HepG2 (cell line): ENCODE results near the gene IST1. TPM values are rescaled to one million over a fixed set of nuclear protein-coding genes. Genes with fewer than 3 reads are reported as not detected.

Experiments
- ATAC-seq: fragments of 200-7000 bp; cut with Tn5 transposase; 3 replicates; pipeline ENCODE4 v1.9.1; 2020; ENCODE audit warnings: mild to moderate bottlenecking, moderate library complexity
- BruUV-seq: library from RNA; stranded (reverse); fragments of 400-500 nt; replicated peaks from 2 replicates; lab custom pipeline; 2021; lab: Mats Ljungman, UMichigan
- CTCF ChIA-PET: fragments of 300-600 bp; formaldehyde crosslinking; extraction: SDS; loops from one replicate; lab custom pipeline; 2021; ENCODE audit warnings: low total read pairs, inconsistent platforms, low intra/inter-chr PET ratio; lab: Yijun Ruan, JAX
- POLR2A ChIA-PET: fragments of 350-600 bp; sonication (Branson Sonifier 250); formaldehyde crosslinking; loops from one replicate; lab custom pipeline; 2020; ENCODE audit warnings: antibody characterized with exemption, inconsistent platforms; lab: Yijun Ruan, JAX
- DNase-seq: peaks from one replicate; pipeline ENCODE4 v3.0.0-alpha.2; 2015; ENCODE audit warnings: low spot score
- FAIRE-seq: peaks from 3 replicates; lab custom pipeline; 2011; peaks lifted over from hg19 to GRCh38; lab: Jason Lieb, UNC
- H2AFZ ChIP-seq: one replicate; pipeline ENCODE4 v1.6.1; 2011; ENCODE audit warnings: low read length, inconsistent platforms
- H3K27ac ChIP-seq: fragments of 300-600 bp; 3 replicates; pipeline ENCODE4 v1.8.0; 2011; ENCODE audit warnings: mixed run types, mild to moderate bottlenecking, mixed read lengths, low read length, inconsistent platforms; ENCODE audit not compliant: insufficient read depth; ENCODE audit errors: extremely low read length
- H3K27me3 ChIP-seq, 2 experiments: fragments of 200-600 bp in 1 of 2; 2 replicates in 1 of 2; 3 replicates in 1 of 2; pipeline versions ENCODE4 v1.6.0 to v1.8.0; 2011; ENCODE audit warnings: low read length in 2 of 2, mild to moderate bottlenecking in 2 of 2, moderate library complexity in 2 of 2, inconsistent platforms in 1 of 2; ENCODE audit not compliant: insufficient read depth in 2 of 2, control insufficient read depth in 1 of 2
- H3K36me3 ChIP-seq, 2 experiments: fragments of 200-600 bp in 1 of 2; replicated peaks in 1 of 2; 2 replicates in 1 of 2; 3 replicates in 1 of 2; pipeline versions ENCODE4 v1.5.1 to v1.8.0; 2011; ENCODE audit warnings: low read length in 2 of 2, inconsistent platforms in 1 of 2; ENCODE audit not compliant: insufficient read depth in 2 of 2, control insufficient read depth in 1 of 2
- H3K4me1 ChIP-seq: 2 replicates; pipeline ENCODE4 v1.5.1; 2012; ENCODE audit warnings: low read length, inconsistent platforms; ENCODE audit not compliant: insufficient read depth
- H3K4me2 ChIP-seq: 2 replicates; pipeline ENCODE4 v1.6.0; 2011; ENCODE audit warnings: low read depth, low read length, inconsistent platforms
- H3K4me3 ChIP-seq, 3 experiments: fragments of 200-600 bp in 1 of 3; sonication (generic), shearing (Covaris generic) in 1 of 3; replicated peaks in 1 of 3; 2 replicates each; pipeline ENCODE4 v1.5.1; 2011 to 2016; ENCODE audit warnings: low read length in 3 of 3, inconsistent platforms in 2 of 3, low read depth in 2 of 3, mild to moderate bottlenecking in 2 of 3, control low read depth in 1 of 3, mixed read lengths in 1 of 3; ENCODE audit not compliant: insufficient read depth in 1 of 3
- H3K79me2 ChIP-seq: one replicate; pipeline ENCODE4 v1.6.1; 2011; ENCODE audit warnings: low read length, inconsistent platforms; ENCODE audit not compliant: insufficient read depth
- H3K9ac ChIP-seq: 2 replicates; pipeline ENCODE4 v1.6.0; 2011; ENCODE audit warnings: mild to moderate bottlenecking, low read depth, low read length, inconsistent platforms; ENCODE audit not compliant: insufficient read depth
- H3K9me3 ChIP-seq: 2 replicates; pipeline ENCODE4 v1.5.1; 2012; ENCODE audit warnings: mild to moderate bottlenecking, low read length
- H4K20me1 ChIP-seq: 2 replicates; pipeline ENCODE4 v1.6.0; 2011; ENCODE audit warnings: inconsistent platforms, mild to moderate bottlenecking, low read length, moderate library complexity; ENCODE audit not compliant: insufficient read depth
- NAIF1 ChIP-seq: sonication (generic); formaldehyde crosslinking; IDR thresholded peaks from 2 replicates; pipeline ENCODE4 v1.5.0; 2020; ENCODE audit warnings: mild to moderate bottlenecking, missing genetic modification reagents, borderline replicate concordance
- PCBP1 ChIP-seq: fragments of 200-400 bp; formaldehyde crosslinking; IDR thresholded peaks from 2 replicates; pipeline ENCODE4 v1.6.1; 2017; ENCODE audit warnings: mild to moderate bottlenecking, low read depth, low read length, borderline replicate concordance
- RAD21 ChIP-seq: fragments of 450-650 bp; formaldehyde crosslinking; IDR thresholded peaks from 2 replicates; pipeline ENCODE4 v1.5.0; 2020; ENCODE audit warnings: mild to moderate bottlenecking
- RFX5 ChIP-seq: IDR thresholded peaks from 2 replicates; pipeline ENCODE4 v1.6.1; 2011; ENCODE audit warnings: low read depth, low read length, improper control_type of control experiment
- ZFP62 ChIP-seq: sonication (generic); formaldehyde crosslinking; IDR thresholded peaks from 2 replicates; pipeline ENCODE4 v1.4.0; 2020; ENCODE audit warnings: missing genetic modification reagents
- ZNF496 ChIP-seq: sonication (generic); formaldehyde crosslinking; IDR thresholded peaks from 2 replicates; pipeline ENCODE4 v1.8.1; 2023; ENCODE audit warnings: mild to moderate bottlenecking, moderate library complexity, missing genetic modification reagents; ENCODE audit not compliant: insufficient replicate concordance
- ZNF788 ChIP-seq: sonication (generic); formaldehyde crosslinking; IDR thresholded peaks from 2 replicates; pipeline ENCODE4 v1.5.0; 2020; ENCODE audit warnings: mild to moderate bottlenecking, missing genetic modification reagents, borderline replicate concordance
- WGBS: methylation state at CpG from one replicate; pipeline ENCODE4 v1.1.6; 2017; ENCODE audit warnings: low lambda C conversion rate; 5-methylcytosine and 5-hydroxymethylcytosine counted together
- in situ Hi-C: cut with HindIII; loops from 2 replicates; pipeline ENCODE4 v1.10.0; 2017; ENCODE audit warnings: low pct_unique_long_range_greater_than_20kb; ENCODE audit not compliant: extremely low pct_ligation_motif_present
- intact Hi-C: fragments of 100-400 bp; cut with micrococcal nuclease; formaldehyde crosslinking; loops from one replicate; pipeline ENCODE4 v1.10.0; 2022; ENCODE audit not compliant: unreplicated experiment
- polyA plus RNA-seq, 8 experiments: library from polyadenylated mRNA; depleted of rRNA in 3 of 8; stranded (reverse) in 7 of 8; unstranded in 1 of 8; fragments of >200 nt; fragmentation: Illumina TruSeq in 4 of 8; extraction: Trizol in 4 of 8; gene quantifications; 2 replicates each; pipeline versions ENCODE4 v1.2.1 to v1.2.3, GENCODE V29; 2011 to 2016; ENCODE audit warnings: low read depth in 4 of 8, missing spikeins in 1 of 8, mixed read lengths in 1 of 8; ENCODE audit not compliant: insufficient read depth in 1 of 8
- total RNA-seq, 5 experiments: library from RNA; depleted of rRNA; stranded (reverse); fragments of >200 nt; fragmentation: Illumina TruSeq; extraction: Trizol; gene quantifications; 2 replicates each; pipeline ENCODE4 v1.2.3, GENCODE V29; 2016; ENCODE audit warnings: low read depth in 1 of 5
- TF ChIP-seq, protein P1 (sequence below): sonication (generic); formaldehyde crosslinking; IDR thresholded peaks from 2 replicates; pipeline ENCODE4 v1.4.0; 2020; ENCODE audit warnings: missing genetic modification reagents
- TF ChIP-seq, protein P2 (sequence below): sonication (generic); formaldehyde crosslinking; IDR thresholded peaks from 2 replicates; pipeline ENCODE4 v1.9.0; 2022; ENCODE audit warnings: missing genetic modification reagents, mild to moderate bottlenecking, borderline replicate concordance
- TF ChIP-seq, protein P3 (sequence below): sonication (generic); formaldehyde crosslinking; IDR thresholded peaks from 2 replicates; pipeline ENCODE4 v1.8.1; 2023; ENCODE audit warnings: mild to moderate bottlenecking, missing genetic modification reagents

IST1 gene
- total and polyA plus RNA-seq, 2 of the 13 experiments (the other 11 are each of a cell fraction or from before 2014, with no cell fraction given), result 346 to 415 TPM

DNA sequence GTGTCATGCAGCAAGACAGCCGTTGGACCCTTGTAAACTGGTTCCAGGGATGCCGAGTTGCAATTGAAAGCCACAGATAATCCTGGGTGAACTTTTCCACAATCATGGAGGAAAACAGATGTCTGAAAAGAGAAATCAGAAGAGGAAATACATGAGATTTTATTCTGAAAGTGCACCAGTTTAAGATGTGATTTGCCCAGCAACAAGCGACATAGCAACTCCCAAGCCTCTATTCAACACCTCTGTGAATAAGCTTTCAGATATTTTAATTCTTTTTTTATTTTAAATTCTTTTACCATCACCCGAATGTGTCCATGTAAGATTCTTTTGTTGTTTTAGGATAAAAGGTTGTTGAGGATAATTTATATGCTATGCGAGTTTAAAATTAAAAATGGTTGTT lies 58.8 kb downstream of the IST1 start:
- TF ChIP-seq NAIF1 (no peak), RFX5 (peak; percentile 88)
- in situ Hi-C loops, result no loop called here
- H3K4me1 ChIP-seq, result no peaks in the 10 kb centered on the region

DNA sequence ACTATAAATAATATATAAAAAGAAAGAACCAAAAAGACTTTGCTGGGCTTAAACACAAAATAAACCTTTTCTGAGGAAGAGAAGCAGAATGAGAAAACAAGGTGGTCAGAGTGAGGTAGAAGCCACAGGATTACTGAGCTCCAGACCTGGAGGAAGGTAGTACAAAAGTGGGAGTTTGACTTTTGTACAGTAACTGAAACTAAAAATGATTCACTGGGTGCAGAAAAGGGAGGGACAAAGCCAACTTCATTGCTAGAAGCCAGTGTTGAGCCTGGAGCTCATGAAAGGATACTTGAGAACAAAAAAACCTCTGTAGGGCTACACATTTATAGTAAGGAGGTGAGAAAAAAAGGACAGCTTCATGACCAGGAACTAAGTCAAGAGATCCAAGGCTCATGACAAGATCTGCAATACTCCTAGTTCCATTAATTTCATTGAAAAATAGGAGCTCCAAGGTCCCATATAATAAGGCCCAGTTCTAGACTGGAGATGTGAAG lies 59.4 kb downstream of the IST1 start:
- FAIRE-seq, result no peak
- ATAC-seq, result no peak
- DNase-seq, result no peak
- POLR2A ChIA-PET, result no interaction called here
- Histone ChIP-seq H3K27me3 (peaks cover 0 to 14% of the 10 kb centered on the region in 2 experiments; a peak in 2 of 5 replicates), H3K9ac (no peak overlapping the region), H3K4me2 (no peak overlapping the region), H3K9me3 (no peaks in the 10 kb centered on the region), H3K79me2 (no peaks in the 10 kb centered on the region), H3K27ac (no peak overlapping the region), H3K4me3 (no peak overlapping the region), H2AFZ (no peak overlapping the region), H3K4me1 (no peaks in the 10 kb centered on the region), H3K36me3 (no peaks in the 10 kb centered on the region)
- CTCF ChIA-PET, result no interaction called here
- intact Hi-C loops, result no loop called here
- BruUV-seq, result no TSS peak
- TF ChIP-seq RAD21 (CRISPR knock-in tag), result no peak
- TF ChIP-seq ZNF496 (CRISPR knock-in tag), result no peak
- no peak for TF ChIP-seq ZFP62 (CRISPR knock-in tag)
- no peak for TF ChIP-seq PCBP1
- no peak for TF ChIP-seq ZNF788 (CRISPR knock-in tag)
- TF ChIP-seq, protein P1, sequence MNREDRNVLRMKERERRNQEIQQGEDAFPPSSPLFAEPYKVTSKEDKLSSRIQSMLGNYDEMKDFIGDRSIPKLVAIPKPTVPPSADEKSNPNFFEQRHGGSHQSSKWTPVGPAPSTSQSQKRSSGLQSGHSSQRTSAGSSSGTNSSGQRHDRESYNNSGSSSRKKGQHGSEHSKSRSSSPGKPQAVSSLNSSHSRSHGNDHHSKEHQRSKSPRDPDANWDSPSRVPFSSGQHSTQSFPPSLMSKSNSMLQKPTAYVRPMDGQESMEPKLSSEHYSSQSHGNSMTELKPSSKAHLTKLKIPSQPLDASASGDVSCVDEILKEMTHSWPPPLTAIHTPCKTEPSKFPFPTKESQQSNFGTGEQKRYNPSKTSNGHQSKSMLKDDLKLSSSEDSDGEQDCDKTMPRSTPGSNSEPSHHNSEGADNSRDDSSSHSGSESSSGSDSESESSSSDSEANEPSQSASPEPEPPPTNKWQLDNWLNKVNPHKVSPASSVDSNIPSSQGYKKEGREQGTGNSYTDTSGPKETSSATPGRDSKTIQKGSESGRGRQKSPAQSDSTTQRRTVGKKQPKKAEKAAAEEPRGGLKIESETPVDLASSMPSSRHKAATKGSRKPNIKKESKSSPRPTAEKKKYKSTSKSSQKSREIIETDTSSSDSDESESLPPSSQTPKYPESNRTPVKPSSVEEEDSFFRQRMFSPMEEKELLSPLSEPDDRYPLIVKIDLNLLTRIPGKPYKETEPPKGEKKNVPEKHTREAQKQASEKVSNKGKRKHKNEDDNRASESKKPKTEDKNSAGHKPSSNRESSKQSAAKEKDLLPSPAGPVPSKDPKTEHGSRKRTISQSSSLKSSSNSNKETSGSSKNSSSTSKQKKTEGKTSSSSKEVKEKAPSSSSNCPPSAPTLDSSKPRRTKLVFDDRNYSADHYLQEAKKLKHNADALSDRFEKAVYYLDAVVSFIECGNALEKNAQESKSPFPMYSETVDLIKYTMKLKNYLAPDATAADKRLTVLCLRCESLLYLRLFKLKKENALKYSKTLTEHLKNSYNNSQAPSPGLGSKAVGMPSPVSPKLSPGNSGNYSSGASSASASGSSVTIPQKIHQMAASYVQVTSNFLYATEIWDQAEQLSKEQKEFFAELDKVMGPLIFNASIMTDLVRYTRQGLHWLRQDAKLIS, result no peak
- TF ChIP-seq, protein P2, sequence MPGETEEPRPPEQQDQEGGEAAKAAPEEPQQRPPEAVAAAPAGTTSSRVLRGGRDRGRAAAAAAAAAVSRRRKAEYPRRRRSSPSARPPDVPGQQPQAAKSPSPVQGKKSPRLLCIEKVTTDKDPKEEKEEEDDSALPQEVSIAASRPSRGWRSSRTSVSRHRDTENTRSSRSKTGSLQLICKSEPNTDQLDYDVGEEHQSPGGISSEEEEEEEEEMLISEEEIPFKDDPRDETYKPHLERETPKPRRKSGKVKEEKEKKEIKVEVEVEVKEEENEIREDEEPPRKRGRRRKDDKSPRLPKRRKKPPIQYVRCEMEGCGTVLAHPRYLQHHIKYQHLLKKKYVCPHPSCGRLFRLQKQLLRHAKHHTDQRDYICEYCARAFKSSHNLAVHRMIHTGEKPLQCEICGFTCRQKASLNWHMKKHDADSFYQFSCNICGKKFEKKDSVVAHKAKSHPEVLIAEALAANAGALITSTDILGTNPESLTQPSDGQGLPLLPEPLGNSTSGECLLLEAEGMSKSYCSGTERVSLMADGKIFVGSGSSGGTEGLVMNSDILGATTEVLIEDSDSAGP, result no peak
- TF ChIP-seq, protein P3, sequence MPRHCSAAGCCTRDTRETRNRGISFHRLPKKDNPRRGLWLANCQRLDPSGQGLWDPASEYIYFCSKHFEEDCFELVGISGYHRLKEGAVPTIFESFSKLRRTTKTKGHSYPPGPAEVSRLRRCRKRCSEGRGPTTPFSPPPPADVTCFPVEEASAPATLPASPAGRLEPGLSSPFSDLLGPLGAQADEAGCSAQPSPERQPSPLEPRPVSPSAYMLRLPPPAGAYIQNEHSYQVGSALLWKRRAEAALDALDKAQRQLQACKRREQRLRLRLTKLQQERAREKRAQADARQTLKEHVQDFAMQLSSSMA (CRISPR knock-in tag), result no peak
- TF ChIP-seq, all 625 proteins: peak for 0
- H4K20me1 ChIP-seq, result no peaks in the 10 kb centered on the region
- in situ Hi-C loops, result no loop called here

More for the DNA sequence above, 58.8 kb downstream of the IST1 start:
- H3K79me2 ChIP-seq, result no peaks in the 10 kb centered on the region
- H3K27ac ChIP-seq, result no peak overlapping the region
- no peaks in the 10 kb centered on the region for H3K9me3 ChIP-seq
- no peaks in the 10 kb centered on the region for H3K36me3 ChIP-seq
- CTCF ChIA-PET, result no interaction called here
- no peak for ATAC-seq
- H2AFZ ChIP-seq, result no peak overlapping the region
- no peak overlapping the region for H3K4me2 ChIP-seq
- no TSS peak for BruUV-seq
- DNase-seq, result no peak
- H4K20me1 ChIP-seq, result no peaks in the 10 kb centered on the region
- intact Hi-C loops, result no loop called here
- no peak overlapping the region for H3K9ac ChIP-seq
- no peak for FAIRE-seq
- 59% methylated on average over 5 of the region's 5 CpGs for WGBS
- POLR2A ChIA-PET, result no interaction called here
- H3K4me3 ChIP-seq, result no peak overlapping the region
- peaks cover 0 to 14% of the 10 kb centered on the region in 2 experiments; a peak in 2 of 5 replicates for H3K27me3 ChIP-seq
